Liver (tissue), 9 donors: ENCODE measurements around the gene PAH. TPM values are rescaled to one million over a fixed set of nuclear protein-coding genes. Genes with fewer than 3 reads are reported as not detected.

Source experiments
- DNase-seq: peaks from one replicate; pipeline ENCODE4 v3.0.0-alpha.2; 2017; ENCODE audit warnings: low spot score
- H3K27ac ChIP-seq, 2 donors: one replicate each; pipeline ENCODE4 v1.7.0; 2013; ENCODE audit warnings: inconsistent platforms in 2 of 2, low read length in 2 of 2, control low read depth in 1 of 2, low read depth in 1 of 2, mild to moderate bottlenecking in 1 of 2
- H3K27me3 ChIP-seq, 4 donors: one replicate each; pipeline versions ENCODE4 v1.6.1 to v1.7.0; 2013; ENCODE audit warnings: low read length in 3 of 4, inconsistent platforms in 1 of 4, mild to moderate bottlenecking in 1 of 4, moderate library complexity in 1 of 4; ENCODE audit not compliant: control insufficient read depth in 4 of 4, insufficient read depth in 4 of 4
- H3K36me3 ChIP-seq, 4 donors: one replicate each; pipeline versions ENCODE4 v1.6.1 to v1.7.0; 2013; ENCODE audit warnings: low read length in 3 of 4, mild to moderate bottlenecking in 3 of 4, low read depth in 1 of 4, moderate library complexity in 1 of 4; ENCODE audit not compliant: control insufficient read depth in 4 of 4, insufficient read depth in 3 of 4
- H3K4me1 ChIP-seq, 4 donors: one replicate each; pipeline versions ENCODE4 v1.6.1 to v1.7.0; 2013; ENCODE audit warnings: low read length in 3 of 4, mild to moderate bottlenecking in 3 of 4, moderate library complexity in 1 of 4; ENCODE audit not compliant: control insufficient read depth in 4 of 4, insufficient read depth in 4 of 4
- H3K4me3 ChIP-seq, 3 donors: one replicate each; pipeline versions ENCODE4 v1.6.1 to v1.7.0; 2013; ENCODE audit warnings: low read length in 3 of 3, control low read depth in 1 of 3, low read depth in 1 of 3, mild to moderate bottlenecking in 1 of 3
- H3K9ac ChIP-seq, 2 donors: one replicate each; pipeline ENCODE4 v1.7.0; 2013; ENCODE audit warnings: low read length in 2 of 2, mild to moderate bottlenecking in 2 of 2, moderate library complexity in 2 of 2, control low read depth in 1 of 2, low read depth in 1 of 2
- H3K9me3 ChIP-seq, 4 donors: one replicate each; pipeline versions ENCODE4 v1.6.1 to v1.7.0; 2013; ENCODE audit warnings: low read length in 3 of 4; ENCODE audit not compliant: control insufficient read depth in 4 of 4
- EGR1 ChIP-seq, 2 donors: IDR thresholded peaks; 2 replicates each; pipeline ENCODE4 v1.6.1; 2016 to 2018; ENCODE audit warnings: antibody characterized with exemption in 2 of 2, low read depth in 2 of 2
- FOXA2 ChIP-seq: IDR thresholded peaks from 2 replicates; pipeline ENCODE4 v1.6.1; 2016; ENCODE audit warnings: antibody characterized with exemption
- GABPA ChIP-seq, 2 donors: IDR thresholded peaks in 1 of 2; conservative IDR thresholded peaks in 1 of 2; 2 replicates each; pipeline ENCODE4 v1.6.1; 2016; ENCODE audit warnings: antibody characterized with exemption in 2 of 2, mild to moderate bottlenecking in 1 of 2, moderate library complexity in 1 of 2
- HNF4A ChIP-seq, 2 donors: conservative IDR thresholded peaks; 2 replicates each; pipeline ENCODE4 v1.6.1; 2016; ENCODE audit warnings: antibody characterized with exemption in 2 of 2, mild to moderate bottlenecking in 2 of 2
- HNF4G ChIP-seq: IDR thresholded peaks from 2 replicates; pipeline ENCODE4 v1.6.1; 2016; ENCODE audit warnings: antibody characterized with exemption
- JUND ChIP-seq, 2 donors: IDR thresholded peaks; 2 replicates each; pipeline ENCODE4 v1.6.1; 2016; ENCODE audit warnings: antibody characterized with exemption in 2 of 2
- NR2F2 ChIP-seq: IDR thresholded peaks from 2 replicates; pipeline ENCODE4 v1.6.1; 2016; ENCODE audit warnings: antibody characterized with exemption
- RAD21 ChIP-seq, 2 donors: IDR thresholded peaks; 2 replicates each; pipeline ENCODE4 v1.6.1; 2016; ENCODE audit warnings: antibody characterized with exemption in 2 of 2, mild to moderate bottlenecking in 2 of 2
- RXRA ChIP-seq, 2 donors: IDR thresholded peaks; 2 replicates each; pipeline ENCODE4 v1.6.1; 2017 to 2018; ENCODE audit warnings: antibody characterized with exemption in 2 of 2, mild to moderate bottlenecking in 1 of 2
- SP1 ChIP-seq: IDR thresholded peaks from 2 replicates; pipeline ENCODE4 v1.6.1; 2018; ENCODE audit warnings: antibody characterized with exemption, mild to moderate bottlenecking
- TAF1 ChIP-seq: conservative IDR thresholded peaks from 2 replicates; pipeline ENCODE4 v1.6.1; 2016; ENCODE audit warnings: antibody characterized with exemption, mild to moderate bottlenecking
- YY1 ChIP-seq: IDR thresholded peaks from 2 replicates; pipeline ENCODE4 v1.6.1; 2016; ENCODE audit warnings: antibody characterized with exemption, mild to moderate bottlenecking
- WGBS: extraction: QIAGEN DNeasy Blood & Tissue Kit; methylation state at CpG from one replicate; pipeline ENCODE4 v1.1.7; 2013; 5-methylcytosine and 5-hydroxymethylcytosine counted together
- polyA plus RNA-seq, 2 donors: library from polyadenylated mRNA; stranded (reverse) in 1 of 2; unstranded in 1 of 2; fragments of 200-250 nt in 1 of 2; fragments of >200 nt in 1 of 2; fragmentation: Nextera tagmentation in 1 of 2; extraction: Ambion mirVana in 1 of 2; gene quantifications; one replicate each; pipeline versions ENCODE4 v1.2.1 to v1.2.3, GENCODE V29; 2013 to 2015
- total RNA-seq, 2 donors: library from RNA; depleted of rRNA; stranded (reverse); fragments of >200 nt; gene quantifications; one replicate each; pipeline ENCODE4 v1.2.3, GENCODE V29; 2014
- TF ChIP-seq, protein P1 (sequence below): IDR thresholded peaks from 2 replicates; pipeline ENCODE4 v1.6.1; 2016; ENCODE audit warnings: antibody characterized with exemption, mild to moderate bottlenecking
- TF ChIP-seq, protein P2 (sequence below): IDR thresholded peaks from 2 replicates; pipeline ENCODE4 v1.6.1; 2016; ENCODE audit warnings: antibody characterized with exemption
- TF ChIP-seq, protein P3 (sequence below): IDR thresholded peaks from 2 replicates; pipeline ENCODE4 v1.6.1; 2016; ENCODE audit warnings: antibody characterized with exemption
- TF ChIP-seq, protein P4 (sequence below): fragments of 150-350 bp; IDR thresholded peaks from 2 replicates; pipeline ENCODE4 v1.5.1; 2017; ENCODE audit warnings: improper control_type of control experiment, low read depth, low read length; ENCODE audit not compliant: missing input control
- TF ChIP-seq, protein P5 (sequence below): IDR thresholded peaks from 2 replicates; pipeline ENCODE4 v1.6.1; 2016; ENCODE audit warnings: antibody characterized with exemption
- donor health status: healthy.
- donor health status: healthy.
- donor health status: healthy.
- donor health status: healthy.
- donor health status: healthy.

The PAH gene
- total and polyA plus RNA-seq, 4 donors: 327 to 696 (median 568) TPM

DNA sequence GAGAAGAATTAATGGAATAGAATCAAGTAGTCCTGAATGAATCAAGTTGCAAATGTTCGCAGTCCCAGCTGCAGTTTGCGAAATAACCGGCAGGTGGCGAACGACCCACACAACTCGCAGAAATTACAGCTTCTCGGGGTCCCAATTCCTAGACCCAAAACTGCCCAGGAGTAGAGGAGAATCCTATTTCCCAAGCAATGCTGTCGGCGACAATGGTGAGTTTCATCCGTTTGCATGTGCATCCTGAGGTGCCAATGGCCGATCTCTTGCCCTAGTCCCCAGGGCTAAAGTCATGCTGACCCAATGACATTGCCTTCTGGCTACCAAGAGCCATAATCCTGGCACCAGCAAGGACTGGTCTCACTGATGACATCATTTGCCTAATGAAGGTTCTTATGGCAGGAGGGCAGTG is 31.9 kb upstream of the PAH start:
- peaks cover 0 to 4% (median 1%) of the 10 kb centered on the region in 4 donors for H3K9me3 ChIP-seq
- WGBS: 6% methylated on average over 11 of the region's 11 CpGs
- H3K36me3 ChIP-seq: no peaks in the 10 kb centered on the region
- peaks cover 5 to 26% (median 17%) of the 10 kb centered on the region in 4 donors for H3K4me1 ChIP-seq
- DNase-seq: peak; percentile 70
- no peaks in the 10 kb centered on the region for H3K27me3 ChIP-seq
- no peak overlapping the region for H3K4me3 ChIP-seq
- no peak overlapping the region for H3K27ac ChIP-seq
- H3K9ac ChIP-seq: no peak overlapping the region
- TF ChIP-seq EGR1 (IDR thresholded peaks at IDR 0.05; ENCODE audit: low read depth in 2 of 2) (no peak), RAD21 (IDR thresholded peaks at IDR 0.05) (peak; percentile 94 to 95), HNF4G (no peak), GABPA (IDR thresholded peaks at IDR 0.05 in 1 of 2, conservative IDR thresholded peaks at IDR 0.05 in 1 of 2) (no peak), NR2F2 (no peak), HNF4A (conservative IDR thresholded peaks at IDR 0.05) (peak in 1 of 2 donors; percentile 34), SP1 (no peak), JUND (IDR thresholded peaks at IDR 0.05) (no peak), FOXA2 (no peak)
- TF ChIP-seq, protein P1, sequence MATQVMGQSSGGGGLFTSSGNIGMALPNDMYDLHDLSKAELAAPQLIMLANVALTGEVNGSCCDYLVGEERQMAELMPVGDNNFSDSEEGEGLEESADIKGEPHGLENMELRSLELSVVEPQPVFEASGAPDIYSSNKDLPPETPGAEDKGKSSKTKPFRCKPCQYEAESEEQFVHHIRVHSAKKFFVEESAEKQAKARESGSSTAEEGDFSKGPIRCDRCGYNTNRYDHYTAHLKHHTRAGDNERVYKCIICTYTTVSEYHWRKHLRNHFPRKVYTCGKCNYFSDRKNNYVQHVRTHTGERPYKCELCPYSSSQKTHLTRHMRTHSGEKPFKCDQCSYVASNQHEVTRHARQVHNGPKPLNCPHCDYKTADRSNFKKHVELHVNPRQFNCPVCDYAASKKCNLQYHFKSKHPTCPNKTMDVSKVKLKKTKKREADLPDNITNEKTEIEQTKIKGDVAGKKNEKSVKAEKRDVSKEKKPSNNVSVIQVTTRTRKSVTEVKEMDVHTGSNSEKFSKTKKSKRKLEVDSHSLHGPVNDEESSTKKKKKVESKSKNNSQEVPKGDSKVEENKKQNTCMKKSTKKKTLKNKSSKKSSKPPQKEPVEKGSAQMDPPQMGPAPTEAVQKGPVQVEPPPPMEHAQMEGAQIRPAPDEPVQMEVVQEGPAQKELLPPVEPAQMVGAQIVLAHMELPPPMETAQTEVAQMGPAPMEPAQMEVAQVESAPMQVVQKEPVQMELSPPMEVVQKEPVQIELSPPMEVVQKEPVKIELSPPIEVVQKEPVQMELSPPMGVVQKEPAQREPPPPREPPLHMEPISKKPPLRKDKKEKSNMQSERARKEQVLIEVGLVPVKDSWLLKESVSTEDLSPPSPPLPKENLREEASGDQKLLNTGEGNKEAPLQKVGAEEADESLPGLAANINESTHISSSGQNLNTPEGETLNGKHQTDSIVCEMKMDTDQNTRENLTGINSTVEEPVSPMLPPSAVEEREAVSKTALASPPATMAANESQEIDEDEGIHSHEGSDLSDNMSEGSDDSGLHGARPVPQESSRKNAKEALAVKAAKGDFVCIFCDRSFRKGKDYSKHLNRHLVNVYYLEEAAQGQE: no peak
- TF ChIP-seq, protein P2, sequence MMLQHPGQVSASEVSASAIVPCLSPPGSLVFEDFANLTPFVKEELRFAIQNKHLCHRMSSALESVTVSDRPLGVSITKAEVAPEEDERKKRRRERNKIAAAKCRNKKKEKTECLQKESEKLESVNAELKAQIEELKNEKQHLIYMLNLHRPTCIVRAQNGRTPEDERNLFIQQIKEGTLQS: no peak
- TF ChIP-seq, protein P3, sequence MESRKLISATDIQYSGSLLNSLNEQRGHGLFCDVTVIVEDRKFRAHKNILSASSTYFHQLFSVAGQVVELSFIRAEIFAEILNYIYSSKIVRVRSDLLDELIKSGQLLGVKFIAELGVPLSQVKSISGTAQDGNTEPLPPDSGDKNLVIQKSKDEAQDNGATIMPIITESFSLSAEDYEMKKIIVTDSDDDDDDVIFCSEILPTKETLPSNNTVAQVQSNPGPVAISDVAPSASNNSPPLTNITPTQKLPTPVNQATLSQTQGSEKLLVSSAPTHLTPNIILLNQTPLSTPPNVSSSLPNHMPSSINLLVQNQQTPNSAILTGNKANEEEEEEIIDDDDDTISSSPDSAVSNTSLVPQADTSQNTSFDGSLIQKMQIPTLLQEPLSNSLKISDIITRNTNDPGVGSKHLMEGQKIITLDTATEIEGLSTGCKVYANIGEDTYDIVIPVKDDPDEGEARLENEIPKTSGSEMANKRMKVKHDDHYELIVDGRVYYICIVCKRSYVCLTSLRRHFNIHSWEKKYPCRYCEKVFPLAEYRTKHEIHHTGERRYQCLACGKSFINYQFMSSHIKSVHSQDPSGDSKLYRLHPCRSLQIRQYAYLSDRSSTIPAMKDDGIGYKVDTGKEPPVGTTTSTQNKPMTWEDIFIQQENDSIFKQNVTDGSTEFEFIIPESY: no peak
- TF ChIP-seq, protein P4, sequence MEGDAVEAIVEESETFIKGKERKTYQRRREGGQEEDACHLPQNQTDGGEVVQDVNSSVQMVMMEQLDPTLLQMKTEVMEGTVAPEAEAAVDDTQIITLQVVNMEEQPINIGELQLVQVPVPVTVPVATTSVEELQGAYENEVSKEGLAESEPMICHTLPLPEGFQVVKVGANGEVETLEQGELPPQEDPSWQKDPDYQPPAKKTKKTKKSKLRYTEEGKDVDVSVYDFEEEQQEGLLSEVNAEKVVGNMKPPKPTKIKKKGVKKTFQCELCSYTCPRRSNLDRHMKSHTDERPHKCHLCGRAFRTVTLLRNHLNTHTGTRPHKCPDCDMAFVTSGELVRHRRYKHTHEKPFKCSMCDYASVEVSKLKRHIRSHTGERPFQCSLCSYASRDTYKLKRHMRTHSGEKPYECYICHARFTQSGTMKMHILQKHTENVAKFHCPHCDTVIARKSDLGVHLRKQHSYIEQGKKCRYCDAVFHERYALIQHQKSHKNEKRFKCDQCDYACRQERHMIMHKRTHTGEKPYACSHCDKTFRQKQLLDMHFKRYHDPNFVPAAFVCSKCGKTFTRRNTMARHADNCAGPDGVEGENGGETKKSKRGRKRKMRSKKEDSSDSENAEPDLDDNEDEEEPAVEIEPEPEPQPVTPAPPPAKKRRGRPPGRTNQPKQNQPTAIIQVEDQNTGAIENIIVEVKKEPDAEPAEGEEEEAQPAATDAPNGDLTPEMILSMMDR: peak; percentile 98
- TF ChIP-seq, protein P5, sequence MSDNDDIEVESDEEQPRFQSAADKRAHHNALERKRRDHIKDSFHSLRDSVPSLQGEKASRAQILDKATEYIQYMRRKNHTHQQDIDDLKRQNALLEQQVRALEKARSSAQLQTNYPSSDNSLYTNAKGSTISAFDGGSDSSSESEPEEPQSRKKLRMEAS: no peak

DNA sequence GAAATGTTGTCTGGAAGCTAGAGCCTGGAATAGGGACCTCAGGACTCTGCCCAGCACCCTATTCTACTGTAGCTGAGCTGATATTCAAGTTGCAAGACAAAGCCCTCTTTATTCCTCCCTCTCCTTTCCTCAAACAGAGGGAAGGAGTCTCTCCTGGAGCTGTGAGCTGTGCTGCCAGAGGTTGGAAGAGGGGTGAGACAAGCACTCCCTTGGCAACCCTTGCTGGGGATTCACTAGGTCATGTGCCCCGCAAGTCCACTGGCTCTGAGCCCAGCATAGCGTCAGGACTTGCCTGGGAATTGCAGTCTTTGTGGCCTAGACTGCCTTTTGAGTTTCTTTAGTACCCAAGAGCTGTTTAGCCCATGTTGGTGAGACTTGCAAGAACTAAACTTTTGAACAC is 29.0 kb upstream of the PAH start:
- H3K27me3 ChIP-seq: no peaks in the 10 kb centered on the region
- peaks cover 0 to 4% (median 1%) of the 10 kb centered on the region in 4 donors for H3K9me3 ChIP-seq
- DNase-seq: no peak
- H3K27ac ChIP-seq: no peak overlapping the region
- TF ChIP-seq HNF4A (conservative IDR thresholded peaks at IDR 0.05) (no peak), HNF4G (no peak), RXRA (IDR thresholded peaks at IDR 0.05) (no peak), GABPA (IDR thresholded peaks at IDR 0.05 in 1 of 2, conservative IDR thresholded peaks at IDR 0.05 in 1 of 2) (no peak), YY1 (no peak), FOXA2 (no peak), TAF1 (no peak), NR2F2 (no peak), RAD21 (IDR thresholded peaks at IDR 0.05) (no peak), JUND (IDR thresholded peaks at IDR 0.05) (no peak)
- TF ChIP-seq, protein P5: no peak
- TF ChIP-seq, protein P4: no peak
- TF ChIP-seq, protein P1: no peak
- WGBS: 51% methylated on average over 2 of the region's 2 CpGs
- peaks cover 4 to 19% (median 15%) of the 10 kb centered on the region in 4 donors for H3K4me1 ChIP-seq
- no peak overlapping the region for H3K9ac ChIP-seq
- H3K36me3 ChIP-seq: no peaks in the 10 kb centered on the region
- no peak overlapping the region for H3K4me3 ChIP-seq
